ENCODE measurements around the gene DNAI2.

Gene DNAI2

DNA sequence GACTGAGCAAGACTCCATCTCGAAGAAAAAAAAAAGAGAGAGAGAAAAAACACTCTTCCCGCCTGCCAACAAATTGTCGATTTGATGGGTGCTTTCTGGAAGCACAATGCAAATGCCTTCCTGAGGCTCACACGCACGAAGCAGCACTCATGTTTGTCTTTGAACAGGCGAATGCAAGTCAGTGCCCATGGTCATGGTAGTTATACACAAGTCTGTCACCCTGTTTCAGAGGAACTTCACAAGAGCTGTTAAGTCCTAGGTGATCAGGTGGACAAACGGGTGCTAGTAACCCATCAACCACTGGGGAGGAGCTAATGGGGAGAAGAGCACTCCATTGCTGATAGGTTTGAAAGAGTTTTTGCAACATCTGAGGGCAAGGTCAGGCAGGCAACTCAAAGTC lies 6.5 kb upstream of the DNAI2 start:
- no peak overlapping the region for H3K4me3 ChIP-seq (ENCODE audit: low read depth, low read length)
- no peak for TF ChIP-seq CTCF (IDR thresholded peaks at IDR 0.05; ENCODE audit: borderline replicate concordance, insufficient read depth, low read depth, low read length)

DNA sequence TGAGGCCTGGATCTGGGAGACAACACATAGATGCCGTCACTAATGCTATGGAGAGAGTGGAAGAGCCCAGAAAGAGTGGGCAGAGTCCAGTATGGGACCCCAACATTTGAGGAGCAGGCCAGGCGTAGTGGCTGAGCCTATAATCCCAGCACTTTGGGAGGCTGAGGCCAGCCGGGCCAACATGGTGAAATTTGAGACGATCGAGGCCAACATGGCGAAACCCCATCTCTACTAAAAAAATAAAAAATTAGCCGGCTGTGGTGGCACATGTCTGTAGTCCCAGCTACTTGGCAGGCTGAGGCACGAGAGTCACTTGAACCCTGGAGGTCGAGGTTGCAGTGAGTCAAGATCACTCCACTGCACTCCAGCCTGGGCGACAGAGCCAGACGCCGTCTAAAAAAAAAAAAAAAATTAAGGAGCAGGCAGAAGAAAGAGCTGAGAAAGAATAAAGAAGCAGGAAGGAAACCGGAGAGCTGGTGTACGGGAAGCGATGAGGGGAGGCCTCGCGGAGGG lies 6.0 kb upstream of the DNAI2 start:
- H3K4me3 ChIP-seq (ENCODE audit: low read depth, low read length), result no peak overlapping the region
- no peak for TF ChIP-seq CTCF (IDR thresholded peaks at IDR 0.05; ENCODE audit: borderline replicate concordance, insufficient read depth, low read depth, low read length)

- no peak for TF ChIP-seq CTCF (IDR thresholded peaks at IDR 0.05; ENCODE audit: borderline replicate concordance, insufficient read depth, low read depth, low read length)
- no peak overlapping the region for H3K4me3 ChIP-seq (ENCODE audit: low read depth, low read length)
Observed at GRCh38 chr17:74268558-74268957, 5.5 kb upstream of the DNAI2 start.

- no peak overlapping the region for H3K4me3 ChIP-seq (ENCODE audit: low read depth, low read length)
- TF ChIP-seq CTCF (IDR thresholded peaks at IDR 0.05; ENCODE audit: borderline replicate concordance, insufficient read depth, low read depth, low read length), result no peak
Observed at GRCh38 chr17:74270333-74270732, 3.7 kb upstream of the DNAI2 start.

DNA sequence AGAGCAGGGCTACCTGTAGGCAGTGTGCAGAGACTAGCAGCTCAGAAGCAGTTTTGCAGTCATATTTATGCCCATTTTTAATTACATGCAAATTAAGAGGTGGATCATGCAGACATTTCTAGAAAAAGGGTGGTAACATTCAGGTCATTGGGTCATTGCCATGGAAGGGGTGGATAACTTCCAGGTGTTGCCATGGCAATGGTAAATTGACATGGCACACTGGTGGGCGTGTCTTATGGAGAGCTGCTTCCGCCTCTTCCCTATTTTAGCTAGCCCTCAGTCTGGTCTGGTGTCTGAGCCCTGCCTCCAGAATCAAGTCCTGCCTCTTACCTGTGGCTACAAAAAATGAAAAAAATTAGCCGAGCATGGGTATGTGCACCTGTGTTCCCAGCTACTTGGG lies 2.8 kb upstream of the DNAI2 start:
- TF ChIP-seq CTCF (IDR thresholded peaks at IDR 0.05; ENCODE audit: borderline replicate concordance, insufficient read depth, low read depth, low read length), result no peak
- no peak overlapping the region for H3K4me3 ChIP-seq (ENCODE audit: low read depth, low read length)

GRCh38 chr17:74271901-74272561 lies 2.0 kb upstream of the DNAI2 start:
- no peak overlapping the region for H3K4me3 ChIP-seq (ENCODE audit: low read depth, low read length)
- TF ChIP-seq CTCF (IDR thresholded peaks at IDR 0.05; ENCODE audit: borderline replicate concordance, insufficient read depth, low read depth, low read length), result no peak

DNA sequence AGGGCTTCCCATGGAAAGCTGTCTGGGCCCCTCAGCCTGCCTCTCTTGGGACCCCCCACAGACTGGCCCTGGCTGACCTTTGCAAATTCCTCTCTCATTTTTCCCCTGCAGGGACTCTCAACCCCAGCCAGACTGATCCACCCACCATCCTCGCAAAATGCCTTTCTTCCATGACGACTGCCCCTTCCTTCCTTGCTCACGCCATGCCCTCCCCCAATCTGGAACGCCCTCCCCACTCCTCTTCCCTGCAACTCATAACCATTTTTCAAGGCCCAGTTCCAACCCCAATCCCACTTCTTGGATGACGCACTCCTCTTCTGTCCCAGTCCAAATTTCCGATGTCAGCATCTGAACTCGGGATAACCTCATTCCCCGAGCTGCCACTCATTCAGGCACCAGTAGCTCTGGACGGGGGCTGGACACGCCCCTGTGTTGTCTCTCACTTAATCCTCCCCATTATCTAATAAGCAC lies 1.3 kb upstream of the DNAI2 start:
- no peak for TF ChIP-seq CTCF (IDR thresholded peaks at IDR 0.05; ENCODE audit: borderline replicate concordance, insufficient read depth, low read depth, low read length)

More for the DNA sequence above, 1.3 kb upstream of the DNAI2 start:
- H3K4me3 ChIP-seq (ENCODE audit: low read depth, low read length), result no peak overlapping the region

Measured in GM12875 (cell line).